GM18511 (cell line): Measurements from ENCODE around the gene TSSK2.
"Not testable (repeated sequence)": the region's sequence is repeated elsewhere in the genome, so short reads cannot be mapped to it uniquely, and the experiment has no call there.

Experiments
- ATAC-seq: cut with Tn5 transposase; IDR thresholded peaks from one replicate; pipeline ENCODE4 v1.9.1; 2021; ENCODE audit warnings: mild to moderate bottlenecking, moderate library complexity; ENCODE audit not compliant: unreplicated experiment

The TSSK2 gene

DNA sequence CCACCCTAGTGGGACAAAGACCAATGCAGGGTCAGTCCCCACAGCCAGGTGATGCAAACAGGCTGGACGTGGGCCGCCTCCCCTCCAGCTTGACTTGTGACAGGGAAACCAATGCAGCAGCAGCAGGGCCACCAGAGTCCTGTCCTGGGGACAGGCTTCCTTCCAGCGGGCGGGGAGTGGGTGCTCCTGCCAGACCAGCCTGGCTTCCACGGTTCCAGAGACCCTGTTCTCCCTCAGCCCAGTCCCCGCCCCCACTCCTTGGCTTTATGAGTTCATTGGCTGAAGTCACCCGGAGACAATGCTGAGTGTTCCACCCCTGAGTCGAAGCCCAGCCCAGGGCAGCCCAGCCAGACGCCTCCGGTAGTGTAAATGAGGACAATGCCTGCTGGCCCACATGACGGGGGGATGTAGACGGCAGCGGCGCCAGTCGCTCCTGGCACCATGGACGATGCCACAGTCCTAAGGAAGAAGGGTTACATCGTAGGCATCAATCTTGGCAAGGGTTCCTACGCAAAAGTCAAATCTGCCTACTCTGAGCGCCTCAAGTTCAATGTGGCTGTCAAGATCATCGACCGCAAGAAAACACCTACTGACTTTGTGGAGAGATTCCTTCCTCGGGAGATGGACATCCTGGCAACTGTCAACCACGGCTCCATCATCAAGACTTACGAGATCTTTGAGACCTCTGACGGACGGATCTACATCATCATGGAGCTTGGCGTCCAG lies at the start of gene TSSK2:
TSS of gene TSSK2 (plus strand) at position 350 of the 726 bp plus-strand sequence. CDS start at position 442, 92 bp downstream.
- no peak for ATAC-seq

DNA sequence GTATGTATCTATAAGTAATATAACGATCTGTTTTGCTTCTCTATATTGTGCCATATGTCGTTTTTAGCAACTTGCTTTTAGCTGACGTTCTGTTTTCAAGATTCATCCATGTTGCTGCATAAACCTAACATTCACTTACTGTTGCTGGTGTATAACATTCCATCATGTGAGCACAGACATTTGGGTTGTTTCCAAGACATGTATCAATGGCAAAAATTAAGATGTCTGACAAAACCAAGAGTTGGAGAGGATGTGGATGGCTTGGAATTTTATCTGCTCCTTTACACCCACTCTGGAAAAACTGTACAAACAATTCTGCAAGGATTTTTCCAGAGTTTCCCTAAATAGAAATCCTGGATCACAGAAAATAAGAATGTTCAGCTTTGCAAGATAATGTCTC lies 49.8 kb upstream of the TSSK2 start:
- ATAC-seq: no peak

GRCh38 chr22:19082101-19082500 lies 49.0 kb upstream of the TSSK2 start:
- no peak for ATAC-seq

DNA sequence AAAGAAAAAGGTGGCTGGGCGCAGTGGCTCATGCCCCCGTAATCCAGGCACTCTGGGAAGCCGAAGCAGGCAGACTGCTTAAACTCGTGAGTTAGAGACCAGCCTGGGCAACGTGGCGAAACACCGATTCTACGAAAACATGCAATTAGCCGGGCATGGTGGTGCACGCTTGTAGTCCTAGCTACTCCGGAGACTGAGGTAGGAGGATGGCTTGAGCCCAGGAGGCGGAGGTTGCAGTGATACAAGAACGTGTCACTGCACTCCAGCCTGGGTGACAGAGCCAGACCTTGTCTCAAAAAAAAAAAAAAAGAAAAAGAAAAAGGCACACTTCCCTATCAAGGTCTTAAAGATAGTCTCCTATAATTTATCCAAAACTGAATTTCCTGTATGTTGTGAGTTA lies 48.3 kb upstream of the TSSK2 start:
- ATAC-seq: no peak

DNA sequence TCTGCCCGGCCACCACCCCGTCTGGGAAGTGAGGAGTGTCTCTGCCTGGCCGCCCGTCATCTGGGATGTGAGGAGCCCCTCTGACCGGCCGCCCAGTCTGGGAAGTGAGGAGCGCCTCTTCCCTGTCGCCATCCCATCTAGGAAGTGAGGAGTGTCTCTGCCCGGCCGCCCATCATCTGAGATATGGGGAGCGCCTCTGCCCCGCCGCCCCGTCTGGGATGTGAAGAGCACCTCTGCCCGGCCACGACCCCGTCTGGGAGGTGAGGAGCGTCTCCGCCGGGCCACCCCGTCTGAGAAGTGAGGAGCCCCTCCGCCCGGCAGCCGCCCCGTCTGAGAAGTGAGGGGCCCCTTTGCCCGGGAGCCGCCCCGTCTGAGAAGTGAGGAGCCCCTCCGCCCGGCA lies 47.0 kb upstream of the TSSK2 start:
- not testable (repeated sequence) for ATAC-seq

- not testable (repeated sequence) for ATAC-seq
Observed at GRCh38 chr22:19084586-19084985, 46.5 kb upstream of the TSSK2 start.

DNA sequence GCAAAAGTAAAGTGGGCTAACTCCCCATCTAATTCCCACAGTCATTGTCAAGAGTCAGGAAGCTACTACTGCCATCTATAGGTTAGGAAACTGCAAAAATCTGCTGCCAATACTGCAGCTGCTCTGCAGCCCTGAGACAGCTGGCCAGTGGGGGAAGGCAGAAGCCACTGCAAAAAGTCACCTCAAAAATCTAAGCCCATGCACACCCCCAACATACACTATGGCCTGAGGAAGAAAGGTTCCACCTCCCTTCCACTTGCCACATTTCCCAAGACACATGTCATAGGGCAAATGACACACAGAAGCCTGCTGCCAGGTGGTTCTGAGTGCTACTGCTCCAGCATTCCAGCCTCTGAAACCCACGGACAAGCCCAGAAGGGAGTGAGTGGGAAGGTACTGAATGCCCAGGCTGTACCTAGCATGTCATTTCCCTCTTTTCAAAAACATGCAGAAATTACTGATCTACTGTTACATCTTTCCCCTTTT lies 45.8 kb upstream of the TSSK2 start:
- no peak for ATAC-seq

DNA sequence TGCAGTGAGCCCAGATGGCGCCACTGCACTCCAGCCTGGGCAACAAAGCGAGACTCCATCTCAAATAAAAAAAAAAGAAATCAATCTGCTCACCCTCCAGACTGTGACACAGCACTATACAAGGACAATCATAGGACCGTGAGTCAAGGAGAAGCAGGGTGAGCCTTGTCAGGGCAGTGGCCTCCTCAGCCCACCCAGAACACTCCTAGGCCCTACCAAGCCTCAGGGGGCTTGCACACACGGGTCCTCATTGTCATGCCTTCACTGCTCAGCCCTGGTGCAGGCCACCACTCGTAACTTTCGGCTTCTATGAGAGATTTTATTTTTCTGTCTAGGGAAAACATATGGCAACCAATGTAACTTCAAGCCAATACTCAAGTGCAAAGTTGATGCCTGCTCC lies 44.7 kb upstream of the TSSK2 start:
- ATAC-seq: no peak

DNA sequence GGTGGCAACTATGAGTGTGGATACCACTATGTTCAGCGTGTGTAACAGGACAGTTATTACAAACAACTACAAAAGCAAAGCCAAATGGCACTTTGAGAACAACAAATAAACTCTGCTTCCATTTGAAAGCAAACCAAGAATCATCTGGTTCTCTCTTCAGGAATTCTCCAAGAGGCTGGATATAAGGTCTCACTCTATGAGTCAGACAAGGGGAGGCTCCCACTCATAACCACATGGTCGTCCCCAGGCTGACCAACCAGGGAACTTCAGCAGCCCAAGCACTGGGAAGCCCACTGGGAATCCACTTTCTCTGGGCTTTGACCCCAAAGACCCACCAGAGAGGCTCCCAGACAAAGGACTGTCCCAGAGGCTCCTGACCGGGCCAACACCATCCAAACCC lies 44.2 kb upstream of the TSSK2 start:
- no peak for ATAC-seq

GRCh38 chr22:19088866-19089595 lies 42.1 kb upstream of the TSSK2 start:
- ATAC-seq: no peak

GRCh38 chr22:19090183-19090582 lies 40.9 kb upstream of the TSSK2 start:
- no peak for ATAC-seq

- no peak for ATAC-seq
Observed at GRCh38 chr22:19090586-19091127, 40.5 kb upstream of the TSSK2 start.

DNA sequence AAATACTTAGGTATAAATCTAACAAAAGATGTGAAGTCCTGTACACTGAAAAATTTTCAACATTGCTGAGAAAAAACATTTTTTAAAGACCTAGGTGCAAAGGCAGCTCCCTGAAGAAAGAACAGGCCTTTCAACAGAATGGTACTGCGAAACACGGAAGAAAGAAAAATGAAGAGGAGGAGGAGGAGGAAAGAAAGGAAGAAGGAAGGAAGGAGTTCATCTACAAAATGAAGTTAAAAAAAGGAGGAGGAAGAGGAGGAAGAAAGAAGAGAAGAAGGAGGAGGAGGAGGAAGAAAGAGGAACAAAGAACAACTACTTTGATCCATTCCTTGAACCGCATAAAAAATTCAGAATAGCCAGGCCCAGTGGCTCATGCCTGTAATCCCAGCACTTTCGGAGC lies 38.4 kb upstream of the TSSK2 start:
- ATAC-seq: no peak

GRCh38 chr22:19094393-19094997 lies 36.6 kb upstream of the TSSK2 start:
- ATAC-seq: no peak

DNA sequence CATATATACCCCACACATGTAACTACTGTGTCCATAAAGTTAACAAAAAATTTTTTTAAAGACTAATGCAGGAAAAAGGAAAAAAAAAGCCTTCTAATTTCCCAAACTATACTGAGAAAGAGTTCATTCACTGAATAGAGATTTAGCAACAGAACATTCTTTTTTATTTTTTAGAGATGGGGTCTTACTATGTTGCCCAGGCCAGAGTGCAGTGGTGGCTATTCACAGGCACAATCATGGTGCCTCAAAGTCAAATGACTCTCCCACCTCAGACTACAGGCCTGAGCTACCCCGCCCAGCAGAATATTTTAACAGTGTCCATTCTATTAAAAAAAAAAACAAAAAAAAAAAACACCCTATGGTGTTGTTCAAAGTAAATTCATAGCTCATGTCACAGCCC lies 34.6 kb upstream of the TSSK2 start:
- ATAC-seq: no peak

DNA sequence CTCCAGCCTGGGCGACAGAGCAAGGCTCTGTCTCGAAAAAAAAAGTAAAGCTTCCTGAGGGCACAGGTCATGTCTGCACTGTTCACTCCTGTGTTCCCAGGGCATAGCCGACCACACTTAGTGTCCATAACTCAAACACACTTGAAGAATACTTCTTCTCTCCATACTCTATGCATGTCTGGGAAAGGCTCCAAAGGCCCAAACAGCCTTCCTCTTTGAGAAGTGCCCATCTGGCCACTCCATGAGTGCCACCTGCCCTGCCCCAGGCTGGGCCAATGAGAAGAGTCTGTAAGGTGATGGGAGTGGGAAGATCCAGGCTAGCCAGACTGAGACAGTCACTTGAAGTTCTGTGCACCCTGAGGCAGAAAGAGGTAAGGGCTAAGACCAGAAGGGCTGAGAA lies 33.6 kb upstream of the TSSK2 start:
- ATAC-seq: no peak

GRCh38 chr22:19098157-19098556 lies 33.0 kb upstream of the TSSK2 start:
- no peak for ATAC-seq

- ATAC-seq: no peak
Observed at GRCh38 chr22:19103880-19104821, 27.0 kb upstream of the TSSK2 start.

DNA sequence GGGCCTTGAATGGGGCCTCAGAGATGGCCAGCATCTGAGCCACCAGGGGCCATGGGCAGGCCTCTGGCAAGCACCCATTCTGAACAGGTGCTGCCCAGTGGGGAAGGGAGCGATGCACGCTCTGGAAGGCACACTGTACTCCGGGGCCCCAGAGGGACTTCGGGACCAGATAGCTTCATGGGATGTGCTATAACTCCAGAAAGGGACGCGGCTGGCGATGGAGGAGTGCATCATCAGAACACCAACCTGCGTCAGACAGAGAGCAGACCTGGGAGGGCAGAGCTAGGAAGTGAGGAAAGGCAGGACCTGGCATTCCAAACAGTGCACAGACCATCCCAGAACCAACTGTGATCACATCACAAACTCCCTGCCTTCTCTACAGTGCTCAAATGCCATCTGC lies 25.7 kb upstream of the TSSK2 start:
- no peak for ATAC-seq
